ENCODE data around the gene MALAT1. TPM values are rescaled to one million over a fixed set of nuclear protein-coding genes. Genes with fewer than 3 reads are reported as not detected.

The MALAT1 gene
- total RNA-seq, 1 donor from 2014 or later, result 1,605 TPM

GRCh38 chr11:65473278-65473860 lies 25.5 kb upstream of the MALAT1 start:
- no peaks in the 10 kb centered on the region for H3K36me3 ChIP-seq (ENCODE audit: control insufficient read depth, insufficient read depth, low read length)
- no peak overlapping the region for H3K4me3 ChIP-seq (ENCODE audit: low read depth, low read length)
- no peak for TF ChIP-seq CTCF (IDR thresholded peaks at IDR 0.05; ENCODE audit: insufficient read depth, low read length, poor library complexity, severe bottlenecking)
- no peak for DNase-seq (ENCODE audit: low read depth)
- no peaks in the 10 kb centered on the region for H3K27me3 ChIP-seq (ENCODE audit: control insufficient read depth, insufficient read depth, low read length)

DNA sequence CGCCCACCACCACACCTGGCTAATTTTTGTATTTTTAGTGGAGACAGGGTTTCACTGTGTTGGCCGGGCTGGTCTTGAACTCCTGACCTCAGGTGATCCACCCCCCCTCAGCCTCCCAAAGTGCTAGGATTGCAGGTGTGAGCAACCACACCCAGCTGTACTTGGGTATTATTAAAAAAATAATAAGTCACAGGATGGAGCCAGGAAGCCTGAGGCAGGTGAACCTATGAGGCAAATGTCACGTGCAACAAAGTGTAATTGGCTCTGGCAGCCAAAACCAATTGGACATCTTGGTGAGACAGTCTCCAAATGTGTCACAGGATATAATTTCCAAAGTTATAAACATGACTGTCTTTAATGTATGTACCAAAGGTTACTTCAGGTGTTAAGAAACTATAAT lies 24.0 kb upstream of the MALAT1 start:
- Histone ChIP-seq H3K36me3 (ENCODE audit: control insufficient read depth, insufficient read depth, low read length) (no peaks in the 10 kb centered on the region), H3K4me3 (ENCODE audit: low read depth, low read length) (no peak overlapping the region), H3K27me3 (ENCODE audit: control insufficient read depth, insufficient read depth, low read length) (no peaks in the 10 kb centered on the region)
- DNase-seq (ENCODE audit: low read depth), result no peak
- no peak for TF ChIP-seq CTCF (IDR thresholded peaks at IDR 0.05; ENCODE audit: insufficient read depth, low read length, poor library complexity, severe bottlenecking)

DNA sequence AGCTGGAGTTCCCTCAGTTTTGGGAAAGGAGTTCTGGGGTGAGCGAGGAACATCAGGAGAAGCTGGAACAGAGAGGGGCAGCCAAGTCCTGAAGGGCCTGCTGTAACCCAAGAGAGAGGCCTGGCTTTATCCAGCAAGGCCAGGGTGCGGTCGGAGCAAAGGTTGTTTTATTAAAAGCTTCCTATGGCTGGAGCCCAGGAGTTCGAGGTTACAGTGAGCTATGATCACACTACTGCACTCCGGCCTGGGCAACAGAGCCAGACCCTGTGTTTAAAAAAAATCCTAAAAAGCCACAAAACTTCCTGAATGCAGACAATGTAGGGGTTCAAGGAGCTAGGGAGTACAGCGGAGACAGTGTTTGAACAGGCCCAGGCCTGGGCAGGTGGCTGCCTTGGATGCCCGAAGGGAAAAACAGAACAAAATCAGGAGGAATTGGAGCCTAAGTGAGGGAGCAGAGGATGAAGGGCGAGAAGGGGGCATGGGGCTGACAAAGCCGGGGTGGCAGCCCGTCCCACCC lies 22.2 kb upstream of the MALAT1 start:
- no peak for DNase-seq (ENCODE audit: low read depth)
- peak overlapping the region; percentile 93 for H3K4me3 ChIP-seq (ENCODE audit: low read depth, low read length)
- no peaks in the 10 kb centered on the region for H3K27me3 ChIP-seq (ENCODE audit: control insufficient read depth, insufficient read depth, low read length)
- no peak for TF ChIP-seq CTCF (IDR thresholded peaks at IDR 0.05; ENCODE audit: insufficient read depth, low read length, poor library complexity, severe bottlenecking)
- no peaks in the 10 kb centered on the region for H3K36me3 ChIP-seq (ENCODE audit: control insufficient read depth, insufficient read depth, low read length)

- peak overlapping the region; percentile 93 for H3K4me3 ChIP-seq (ENCODE audit: low read depth, low read length)
- H3K27me3 ChIP-seq (ENCODE audit: control insufficient read depth, insufficient read depth, low read length), result no peaks in the 10 kb centered on the region
- no peaks in the 10 kb centered on the region for H3K36me3 ChIP-seq (ENCODE audit: control insufficient read depth, insufficient read depth, low read length)
- no peak for TF ChIP-seq CTCF (IDR thresholded peaks at IDR 0.05; ENCODE audit: insufficient read depth, low read length, poor library complexity, severe bottlenecking)
- no peak for DNase-seq (ENCODE audit: low read depth)
Observed at GRCh38 chr11:65477149-65477965, 21.5 kb upstream of the MALAT1 start.

GRCh38 chr11:65478388-65479183 lies 20.3 kb upstream of the MALAT1 start:
- no peak for DNase-seq (ENCODE audit: low read depth)
- TF ChIP-seq CTCF (IDR thresholded peaks at IDR 0.05; ENCODE audit: insufficient read depth, low read length, poor library complexity, severe bottlenecking), result no peak
- no peaks in the 10 kb centered on the region for H3K27me3 ChIP-seq (ENCODE audit: control insufficient read depth, insufficient read depth, low read length)
- H3K4me3 ChIP-seq (ENCODE audit: low read depth, low read length), result peak overlapping the region; percentile 20
- no peaks in the 10 kb centered on the region for H3K36me3 ChIP-seq (ENCODE audit: control insufficient read depth, insufficient read depth, low read length)
